ENCODE measurements around the gene C11orf65. TPM values are rescaled to one million over a fixed set of nuclear protein-coding genes. Genes with fewer than 3 reads are reported as not detected.
"Not testable (repeated sequence)": the region's sequence is repeated elsewhere in the genome, so short reads cannot be mapped to it uniquely, and the experiment has no call there.

Gene C11orf65
- total and polyA plus RNA-seq, 2 experiments from 2014 or later, result 0.58 TPM; not detected in 1

GRCh38 chr11:108405706-108406105 is 61.6 kb downstream of the C11orf65 start:
- Histone ChIP-seq H3K27me3 (replicated peaks; ENCODE audit: insufficient read depth) (no peaks in the 10 kb centered on the region), H4K20me1 (ENCODE audit: insufficient read depth) (no peaks in the 10 kb centered on the region), H3K9ac (no peak overlapping the region), H3K79me2 (ENCODE audit: insufficient read depth) (no peaks in the 10 kb centered on the region), H2AFZ (no peak overlapping the region), H3K36me3 (ENCODE audit: low read depth) (no peaks in the 10 kb centered on the region), H3K9me2 (ENCODE audit: insufficient read depth) (no peaks in the 10 kb centered on the region), H3K9me3 (ENCODE audit: low read depth) (no peaks in the 10 kb centered on the region), H3K27ac (no peak overlapping the region), H3F3A (ENCODE audit: insufficient read depth) (no peaks in the 10 kb centered on the region), H3K4me3 (no peak overlapping the region), H3K4me1 (ENCODE audit: insufficient read depth) (no peaks in the 10 kb centered on the region), H3K4me2 (ENCODE audit: unreplicated experiment) (no peak overlapping the region)
- peak; percentile 19 for DNase-seq
- in situ Hi-C loops (cut with MboI), result no loop called here
- WGBS, 2 experiments (ENCODE audit: low coverage in 1 of 2, low lambda C conversion rate in 2 of 2, missing lambda C conversion rate in 2 of 2), result 47 to 63% methylated on average over 1 of the region's 1 CpG
- no peak for TF ChIP-seq EZH2phosphoT487 (IDR thresholded peaks at IDR 0.05; ENCODE audit: insufficient read depth, low read depth)
- TF ChIP-seq EZH2 (IDR thresholded peaks at IDR 0.05; ENCODE audit: insufficient read depth, poor library complexity, severe bottlenecking), result no peak

- Histone ChIP-seq H3K27me3 (replicated peaks; ENCODE audit: insufficient read depth) (no peaks in the 10 kb centered on the region), H2AFZ (no peak overlapping the region), H4K20me1 (ENCODE audit: insufficient read depth) (no peaks in the 10 kb centered on the region), H3K36me3 (ENCODE audit: low read depth) (no peaks in the 10 kb centered on the region), H3K27ac (no peak overlapping the region), H3F3A (ENCODE audit: insufficient read depth) (no peaks in the 10 kb centered on the region), H3K9me3 (ENCODE audit: low read depth) (no peaks in the 10 kb centered on the region), H3K4me2 (ENCODE audit: unreplicated experiment) (no peak overlapping the region), H3K4me1 (ENCODE audit: insufficient read depth) (no peaks in the 10 kb centered on the region), H3K4me3 (no peak overlapping the region), H3K9me2 (ENCODE audit: insufficient read depth) (no peaks in the 10 kb centered on the region), H3K9ac (no peak overlapping the region), H3K79me2 (ENCODE audit: insufficient read depth) (no peaks in the 10 kb centered on the region)
- TF ChIP-seq EZH2phosphoT487 (IDR thresholded peaks at IDR 0.05; ENCODE audit: insufficient read depth, low read depth), result no peak
- TF ChIP-seq EZH2 (IDR thresholded peaks at IDR 0.05; ENCODE audit: insufficient read depth, poor library complexity, severe bottlenecking), result no peak
- no peak for DNase-seq
- in situ Hi-C loops (cut with MboI), result no loop called here
- WGBS, 2 experiments (ENCODE audit: low coverage in 1 of 2, low lambda C conversion rate in 2 of 2, missing lambda C conversion rate in 2 of 2), result 8 to 33% methylated on average over 1 of the region's 1 CpG
Observed at GRCh38 chr11:108403052-108403451, 64.3 kb downstream of the C11orf65 start.

DNA sequence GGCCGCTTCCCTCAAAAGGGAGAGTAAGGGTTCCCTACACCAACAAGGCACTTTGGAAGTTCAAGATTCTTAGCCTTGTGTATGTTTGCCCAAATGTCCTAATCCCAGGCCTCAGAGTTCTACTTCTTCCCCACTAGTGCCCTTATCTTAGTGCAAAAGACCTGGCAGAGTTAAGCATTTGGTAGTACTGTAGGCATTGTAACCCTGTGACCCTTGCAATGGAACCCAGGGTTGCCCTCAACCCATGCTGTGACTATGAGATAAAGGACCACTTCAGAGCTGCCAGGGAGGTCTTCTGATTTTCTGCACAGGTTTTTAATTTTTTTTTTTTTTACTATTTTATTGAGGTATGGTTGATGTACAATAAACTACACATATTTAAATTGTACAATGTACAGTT is 65.1 kb downstream of the C11orf65 start:
- Histone ChIP-seq H3K36me3 (ENCODE audit: low read depth) (no peaks in the 10 kb centered on the region), H3K27me3 (replicated peaks; ENCODE audit: insufficient read depth) (no peaks in the 10 kb centered on the region), H2AFZ (no peak overlapping the region), H3K79me2 (ENCODE audit: insufficient read depth) (no peaks in the 10 kb centered on the region), H3K9ac (no peak overlapping the region), H3K4me1 (ENCODE audit: insufficient read depth) (no peaks in the 10 kb centered on the region), H3K4me2 (ENCODE audit: unreplicated experiment) (no peak overlapping the region), H3K27ac (no peak overlapping the region), H3K4me3 (no peak overlapping the region), H3K9me3 (ENCODE audit: low read depth) (no peaks in the 10 kb centered on the region), H3F3A (ENCODE audit: insufficient read depth) (no peaks in the 10 kb centered on the region), H4K20me1 (ENCODE audit: insufficient read depth) (no peaks in the 10 kb centered on the region), H3K9me2 (ENCODE audit: insufficient read depth) (no peaks in the 10 kb centered on the region)
- no peak for TF ChIP-seq EZH2phosphoT487 (IDR thresholded peaks at IDR 0.05; ENCODE audit: insufficient read depth, low read depth)
- TF ChIP-seq EZH2 (IDR thresholded peaks at IDR 0.05; ENCODE audit: insufficient read depth, poor library complexity, severe bottlenecking), result no peak
- no peak for DNase-seq
- in situ Hi-C loops (cut with MboI), result no loop called here
- 93 to 95% methylated on average over 1 of the region's 1 CpG for WGBS, 2 experiments (ENCODE audit: low coverage in 1 of 2, low lambda C conversion rate in 2 of 2, missing lambda C conversion rate in 2 of 2)

DNA sequence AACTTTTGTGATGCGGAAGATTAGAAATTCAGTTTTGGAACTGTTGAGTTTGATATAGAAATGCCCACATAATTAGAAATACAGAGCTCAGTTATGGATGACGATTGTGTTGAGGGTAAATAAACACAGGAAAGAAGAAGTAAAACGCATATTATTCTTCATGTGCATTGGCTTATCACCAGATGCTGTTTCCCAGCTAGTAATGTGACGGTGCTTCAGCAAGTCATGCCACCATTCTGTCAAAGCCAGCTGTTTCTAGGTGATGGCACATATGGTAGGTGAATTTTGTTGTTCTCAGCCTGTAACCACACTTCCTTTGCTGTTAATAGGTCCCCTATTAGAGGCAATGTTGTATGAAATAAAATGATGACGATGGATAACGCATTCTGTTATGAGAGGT is 68.9 kb downstream of the C11orf65 start:
- DNase-seq, result no peak
- H4K20me1 ChIP-seq (ENCODE audit: insufficient read depth), result no peaks in the 10 kb centered on the region
- no peak overlapping the region for H2AFZ ChIP-seq
- no peaks in the 10 kb centered on the region for H3K27me3 ChIP-seq (replicated peaks; ENCODE audit: insufficient read depth)
- 78 to 82% methylated on average over 6 of the region's 6 CpGs for WGBS, 2 experiments (ENCODE audit: low coverage in 1 of 2, low lambda C conversion rate in 2 of 2, missing lambda C conversion rate in 2 of 2)
- no peaks in the 10 kb centered on the region for H3K4me1 ChIP-seq (ENCODE audit: insufficient read depth)
- H3K9me2 ChIP-seq (ENCODE audit: insufficient read depth), result no peaks in the 10 kb centered on the region
- no peaks in the 10 kb centered on the region for H3F3A ChIP-seq (ENCODE audit: insufficient read depth)
- no peak overlapping the region for H3K27ac ChIP-seq
- H3K79me2 ChIP-seq (ENCODE audit: insufficient read depth), result no peaks in the 10 kb centered on the region
- H3K36me3 ChIP-seq (ENCODE audit: low read depth), result no peaks in the 10 kb centered on the region
- no peak for TF ChIP-seq EZH2phosphoT487 (IDR thresholded peaks at IDR 0.05; ENCODE audit: insufficient read depth, low read depth)
- H3K9me3 ChIP-seq (ENCODE audit: low read depth), result no peaks in the 10 kb centered on the region
- in situ Hi-C loops (cut with MboI), result no loop called here
- H3K4me2 ChIP-seq (ENCODE audit: unreplicated experiment), result no peak overlapping the region
- no peak overlapping the region for H3K9ac ChIP-seq
- H3K4me3 ChIP-seq, result no peak overlapping the region

GRCh38 chr11:108396672-108397071 is 70.7 kb downstream of the C11orf65 start:
- H3K9ac ChIP-seq; H4K20me1 ChIP-seq (ENCODE audit: insufficient read depth); H3K4me2 ChIP-seq (ENCODE audit: unreplicated experiment); H3K79me2 ChIP-seq (ENCODE audit: insufficient read depth); H2AFZ ChIP-seq; H3K27me3 ChIP-seq (replicated peaks; ENCODE audit: insufficient read depth); H3K27ac ChIP-seq; H3K9me2 ChIP-seq (ENCODE audit: insufficient read depth); H3F3A ChIP-seq (ENCODE audit: insufficient read depth); DNase-seq; H3K36me3 ChIP-seq (ENCODE audit: low read depth); in situ Hi-C loops (cut with MboI); H3K4me1 ChIP-seq (ENCODE audit: insufficient read depth); H3K4me3 ChIP-seq; H3K9me3 ChIP-seq (ENCODE audit: low read depth): not testable (repeated sequence)
- WGBS, 2 experiments (ENCODE audit: low coverage in 1 of 2, low lambda C conversion rate in 2 of 2, missing lambda C conversion rate in 2 of 2), result 79 to 85% methylated on average over 6 of the region's 6 CpGs

Measured in GM23248 (cell line).